Naive thymus-derived CD4-positive, alpha-beta T cell (primary cell): ENCODE measurements around the gene RAB3C. TPM values are rescaled to one million over a fixed set of nuclear protein-coding genes. Genes with fewer than 3 reads are reported as not detected.

Source experiments
- ATAC-seq: fragments of 150-1000 bp; cut with Tn5 transposase; 2 replicates; pipeline ENCODE4 v1.10.0; 2021; ENCODE audit warnings: mild to moderate bottlenecking, moderate library complexity
- CTCF ChIA-PET: fragments of 350-600 bp; sonication (Branson Sonifier 250); formaldehyde crosslinking; loops from one replicate; lab custom pipeline; 2021; ENCODE audit warnings: antibody characterized with exemption; lab: Charles Lee
- POLR2A ChIA-PET: fragments of 350-600 bp; sonication (Branson Sonifier 250); formaldehyde crosslinking; loops from one replicate; lab custom pipeline; 2021; ENCODE audit warnings: antibody characterized with exemption, inconsistent platforms; lab: Charles Lee
- DNase-seq, 9 donors: peaks; one replicate each; pipeline versions ENCODE4 v3.0.0 to v3.0.0-alpha.2; 2020 to 2022; ENCODE audit warnings: mixed read lengths in 1 of 9
- H3K27ac ChIP-seq: one replicate; pipeline ENCODE4 v1.7.0; 2013; ENCODE audit warnings: mild to moderate bottlenecking, low read depth, low read length, moderate library complexity
- H3K27me3 ChIP-seq, 2 donors: one replicate each; pipeline ENCODE4 v1.7.0; 2013; ENCODE audit warnings: low read length in 2 of 2, mild to moderate bottlenecking in 2 of 2, moderate library complexity in 2 of 2; ENCODE audit not compliant: control insufficient read depth in 2 of 2, insufficient read depth in 2 of 2
- H3K36me3 ChIP-seq, 3 experiments: 1 replicate in 2 of 3; 2 replicates in 1 of 3; pipeline ENCODE4 v1.7.0; 2013; ENCODE audit warnings: low read length in 3 of 3, mild to moderate bottlenecking in 3 of 3, moderate library complexity in 1 of 3; ENCODE audit not compliant: insufficient read depth in 3 of 3, control insufficient read depth in 2 of 3
- H3K4me1 ChIP-seq, 2 donors: one replicate each; pipeline ENCODE4 v1.7.0; 2013; ENCODE audit warnings: low read length in 2 of 2, mild to moderate bottlenecking in 2 of 2, moderate library complexity in 1 of 2; ENCODE audit not compliant: control insufficient read depth in 2 of 2, insufficient read depth in 2 of 2
- H3K4me3 ChIP-seq: 2 replicates; pipeline ENCODE4 v1.7.0; 2013; ENCODE audit warnings: mild to moderate bottlenecking, low read length
- H3K9me3 ChIP-seq, 3 experiments: 1 replicate in 2 of 3; 2 replicates in 1 of 3; pipeline ENCODE4 v1.7.0; 2013; ENCODE audit warnings: low read length in 3 of 3; ENCODE audit not compliant: control insufficient read depth in 2 of 3
- H3K27ac Mint-ChIP-seq, 9 donors: one replicate each; pipeline ENCODE4 v1.8.0; 2020 to 2022; ENCODE audit warnings: mixed read lengths in 9 of 9, mild to moderate bottlenecking in 8 of 9, moderate library complexity in 5 of 9, inconsistent platforms in 2 of 9
- H3K27me3 Mint-ChIP-seq, 5 donors: one replicate each; pipeline ENCODE4 v1.8.0; 2021 to 2022; ENCODE audit warnings: mixed read lengths in 5 of 5, mild to moderate bottlenecking in 1 of 5
- H3K36me3 Mint-ChIP-seq, 5 donors: one replicate each; pipeline ENCODE4 v1.8.0; 2020 to 2022; ENCODE audit warnings: mixed read lengths in 5 of 5, mild to moderate bottlenecking in 3 of 5, inconsistent platforms in 1 of 5
- H3K4me1 Mint-ChIP-seq, 7 donors: one replicate each; pipeline ENCODE4 v1.8.0; 2020 to 2022; ENCODE audit warnings: mixed read lengths in 7 of 7, mild to moderate bottlenecking in 3 of 7, inconsistent platforms in 1 of 7
- H3K4me3 Mint-ChIP-seq, 10 donors: one replicate each; pipeline ENCODE4 v1.8.0; 2020 to 2022; ENCODE audit warnings: mild to moderate bottlenecking in 10 of 10, mixed read lengths in 10 of 10, moderate library complexity in 6 of 10, inconsistent platforms in 2 of 10
- H3K9me3 Mint-ChIP-seq, 11 donors: one replicate each; pipeline ENCODE4 v1.8.0; 2020 to 2022; ENCODE audit warnings: mixed read lengths in 11 of 11, mild to moderate bottlenecking in 4 of 11, inconsistent platforms in 1 of 11, moderate library complexity in 1 of 11
- intact Hi-C, 2 donors: fragments of 100-400 bp; cut with micrococcal nuclease; formaldehyde crosslinking; loops; one replicate each; pipeline ENCODE4 v1.15.1; 2023
- polyA plus RNA-seq, 2 donors: library from polyadenylated mRNA; unstranded; fragments of 300-500 nt; fragmentation: Illumina TruSeq; gene quantifications; one replicate each; pipeline ENCODE4 v1.2.3, GENCODE V29; 2021
- total RNA-seq, 6 experiments: library from RNA in 5 of 6; stranded (reverse) in 5 of 6; gene quantifications; 1 replicate in 5 of 6; 2 replicates in 1 of 6; pipeline ENCODE4 v1.2.3 and lab custom pipeline; 2021 to 2026

Gene RAB3C
- total and polyA plus RNA-seq, 7 experiments from 2014 or later: not detected

- no peaks in the 10 kb centered on the region for H3K9me3 ChIP-seq
- Mint-ChIP-seq H3K9me3 (no peaks in the 10 kb centered on the region), H3K36me3 (no peaks in the 10 kb centered on the region), H3K4me1 (no peaks in the 10 kb centered on the region), H3K4me3 (no peak overlapping the region), H3K27me3 (peaks cover 0 to 5% (median 0%) of the 10 kb centered on the region in 5 donors), H3K27ac (no peak overlapping the region)
- POLR2A ChIA-PET: no interaction called here
- H3K4me3 ChIP-seq: no peak overlapping the region
- no peaks in the 10 kb centered on the region for H3K27me3 ChIP-seq
- intact Hi-C loops: no loop called here
- no peaks in the 10 kb centered on the region for H3K36me3 ChIP-seq
- ATAC-seq: no peak
- no peak for DNase-seq
- CTCF ChIA-PET: interaction anchor here (0.6 to 1.8 kb wide), 3 partner anchors 12 to 276 kb away, joined by 3 to 5 read pairs (median 5); no protein-coding TSS in a partner anchor
- H3K4me1 ChIP-seq: no peaks in the 10 kb centered on the region
- H3K27ac ChIP-seq: no peak overlapping the region
Measured at GRCh38 chr5:58898538-58898937, 315.7 kb downstream of the RAB3C start.

GRCh38 chr5:58901271-58901670 is 318.4 kb downstream of the RAB3C start:
- Mint-ChIP-seq H3K4me1 (no peaks in the 10 kb centered on the region), H3K27ac (no peak overlapping the region), H3K27me3 (peaks cover 0 to 5% (median 0%) of the 10 kb centered on the region in 5 donors), H3K4me3 (no peak overlapping the region), H3K9me3 (peaks cover 0 to 5% (median 0%) of the 10 kb centered on the region in 11 donors), H3K36me3 (peaks cover 0 to 4% (median 0%) of the 10 kb centered on the region in 5 donors)
- DNase-seq (no peak), ATAC-seq (no peak)
- ChIA-PET POLR2A (no interaction called here), CTCF (interaction anchor here (0.7 to 1.4 kb wide), 3 partner anchors 10 to 84 kb away, joined by 3 to 7 read pairs (median 4); no protein-coding TSS in a partner anchor)
- Histone ChIP-seq H3K36me3 (no peaks in the 10 kb centered on the region), H3K9me3 (no peaks in the 10 kb centered on the region), H3K4me1 (no peaks in the 10 kb centered on the region), H3K27me3 (no peaks in the 10 kb centered on the region), H3K27ac (no peak overlapping the region), H3K4me3 (no peak overlapping the region)
- intact Hi-C loops: no loop called here

- CTCF ChIA-PET: no interaction called here
- Mint-ChIP-seq H3K4me1 (no peaks in the 10 kb centered on the region), H3K4me3 (no peak overlapping the region), H3K9me3 (peaks cover 0 to 11% (median 4%) of the 10 kb centered on the region in 11 donors), H3K27me3 (peaks cover 0 to 5% (median 0%) of the 10 kb centered on the region in 5 donors), H3K27ac (no peak overlapping the region), H3K36me3 (peaks cover 0 to 4% (median 0%) of the 10 kb centered on the region in 5 donors)
- DNase-seq (no peak), ATAC-seq (no peak)
- POLR2A ChIA-PET: no interaction called here
- no peak overlapping the region for H3K4me3 ChIP-seq
- H3K27ac ChIP-seq: no peak overlapping the region
- no peaks in the 10 kb centered on the region for H3K4me1 ChIP-seq
- no peaks in the 10 kb centered on the region for H3K27me3 ChIP-seq
- intact Hi-C loops: no loop called here
- no peaks in the 10 kb centered on the region for H3K36me3 ChIP-seq
- H3K9me3 ChIP-seq: no peaks in the 10 kb centered on the region
Measured at GRCh38 chr5:58902305-58902704, 319.4 kb downstream of the RAB3C start.

GRCh38 chr5:58902765-58903164 is 319.9 kb downstream of the RAB3C start:
- H3K4me1 ChIP-seq: no peaks in the 10 kb centered on the region
- H3K4me1 Mint-ChIP-seq: no peaks in the 10 kb centered on the region
- no peak overlapping the region for H3K27ac ChIP-seq
- H3K27ac Mint-ChIP-seq: no peak overlapping the region
- H3K4me3 Mint-ChIP-seq: no peak overlapping the region
- peaks cover 0 to 11% (median 4%) of the 10 kb centered on the region in 11 donors for H3K9me3 Mint-ChIP-seq
- peaks cover 0 to 4% (median 0%) of the 10 kb centered on the region in 5 donors for H3K36me3 Mint-ChIP-seq
- intact Hi-C loops: no loop called here
- H3K4me3 ChIP-seq: no peak overlapping the region
- no peak for DNase-seq
- CTCF ChIA-PET: no interaction called here
- POLR2A ChIA-PET: no interaction called here
- no peaks in the 10 kb centered on the region for H3K27me3 ChIP-seq
- peaks cover 0 to 5% (median 0%) of the 10 kb centered on the region in 5 donors for H3K27me3 Mint-ChIP-seq
- no peaks in the 10 kb centered on the region for H3K36me3 ChIP-seq
- ATAC-seq: no peak
- H3K9me3 ChIP-seq: no peaks in the 10 kb centered on the region

GRCh38 chr5:58904737-58905136 is 321.9 kb downstream of the RAB3C start:
- Mint-ChIP-seq H3K27me3 (peaks cover 0 to 5% (median 0%) of the 10 kb centered on the region in 5 donors), H3K4me3 (no peak overlapping the region), H3K27ac (no peak overlapping the region), H3K9me3 (peaks cover 0 to 11% (median 4%) of the 10 kb centered on the region in 11 donors), H3K36me3 (peaks cover 0 to 4% (median 0%) of the 10 kb centered on the region in 5 donors), H3K4me1 (peaks cover 0 to 3% (median 0%) of the 10 kb centered on the region in 7 donors)
- no peaks in the 10 kb centered on the region for H3K36me3 ChIP-seq
- H3K27me3 ChIP-seq: no peaks in the 10 kb centered on the region
- H3K4me3 ChIP-seq: no peak overlapping the region
- intact Hi-C loops: no loop called here
- ATAC-seq (no peak), DNase-seq (no peak)
- H3K4me1 ChIP-seq: no peaks in the 10 kb centered on the region
- no peak overlapping the region for H3K27ac ChIP-seq
- ChIA-PET POLR2A (no interaction called here), CTCF (interaction anchor here (0.6 kb wide), 1 partner anchor 13 kb away, joined by 3 read pairs; no protein-coding TSS in a partner anchor)
- H3K9me3 ChIP-seq: no peaks in the 10 kb centered on the region

GRCh38 chr5:58905944-58906343 is 323.1 kb downstream of the RAB3C start:
- no peak for ATAC-seq
- Histone ChIP-seq H3K4me3 (no peak overlapping the region), H3K27ac (no peak overlapping the region), H3K4me1 (no peaks in the 10 kb centered on the region), H3K36me3 (no peaks in the 10 kb centered on the region), H3K27me3 (no peaks in the 10 kb centered on the region), H3K9me3 (no peaks in the 10 kb centered on the region)
- Mint-ChIP-seq H3K4me3 (no peak overlapping the region), H3K4me1 (peaks cover 0 to 3% (median 0%) of the 10 kb centered on the region in 7 donors), H3K27me3 (peaks cover 0 to 6% (median 0%) of the 10 kb centered on the region in 5 donors), H3K27ac (no peak overlapping the region), H3K36me3 (peaks cover 0 to 4% (median 0%) of the 10 kb centered on the region in 5 donors), H3K9me3 (peaks cover 0 to 12% (median 7%) of the 10 kb centered on the region in 11 donors)
- no peak for DNase-seq
- POLR2A ChIA-PET: no interaction called here
- intact Hi-C loops: no loop called here
- CTCF ChIA-PET: interaction anchor here (0.8 kb wide), 1 partner anchor 267 kb away, joined by 3 read pairs; no protein-coding TSS in a partner anchor
